Adipocyte (in vitro differentiated cells): Measurements from ENCODE around the gene KIRREL1.

ENCODE experiments used
- DNase-seq: peaks from one replicate; pipeline ENCODE4 v3.0.0-alpha.2; 2015; ENCODE audit warnings: low read depth
- H3K27me3 ChIP-seq: replicated peaks from 2 replicates; pipeline ENCODE4 v1.7.0; 2013; ENCODE audit warnings: mild to moderate bottlenecking, low read length, moderate library complexity; ENCODE audit not compliant: control insufficient read depth, insufficient read depth
- H3K36me3 ChIP-seq: 2 replicates; pipeline ENCODE4 v1.7.0; 2013; ENCODE audit warnings: low read length, mild to moderate bottlenecking, moderate library complexity; ENCODE audit not compliant: control insufficient read depth, insufficient read depth, severe bottlenecking
- H3K4me1 ChIP-seq: 2 replicates; pipeline ENCODE4 v1.7.0; 2013; ENCODE audit warnings: mild to moderate bottlenecking, low read length, moderate library complexity; ENCODE audit not compliant: control insufficient read depth, insufficient read depth
- H3K4me3 ChIP-seq: 2 replicates; pipeline ENCODE4 v1.7.0; 2013; ENCODE audit warnings: mild to moderate bottlenecking, low read length, moderate library complexity
- H3K9ac ChIP-seq: 2 replicates; pipeline ENCODE4 v1.7.0; 2013; ENCODE audit warnings: mild to moderate bottlenecking, low read length, moderate library complexity
- H3K9me3 ChIP-seq: 2 replicates; pipeline ENCODE4 v1.7.0; 2013; ENCODE audit warnings: mild to moderate bottlenecking, low read length, moderate library complexity; ENCODE audit not compliant: control insufficient read depth

Gene KIRREL1

GRCh38 chr1:158099185-158099584 is 105.7 kb downstream of the KIRREL1 start:
- Histone ChIP-seq H3K4me1 (peaks cover 39% of the 10 kb centered on the region), H3K9ac (no peak overlapping the region), H3K36me3 (peaks cover 28% of the 10 kb centered on the region), H3K4me3 (no peak overlapping the region), H3K9me3 (no peaks in the 10 kb centered on the region), H3K27me3 (no peaks in the 10 kb centered on the region)
- no peak for DNase-seq

- Histone ChIP-seq H3K4me1 (peaks cover 39% of the 10 kb centered on the region), H3K27me3 (peaks cover 2% of the 10 kb centered on the region), H3K9me3 (no peaks in the 10 kb centered on the region), H3K36me3 (peaks cover 14% of the 10 kb centered on the region), H3K9ac (peak overlapping the region; percentile 20), H3K4me3 (no peak overlapping the region)
- no peak for DNase-seq
These were observed 107.1 kb downstream of the KIRREL1 start for GRCh38 chr1:158100498-158100897.

- Histone ChIP-seq H3K27me3 (peaks cover 3% of the 10 kb centered on the region), H3K9ac (peak overlapping the region; percentile 1), H3K4me1 (peaks cover 39% of the 10 kb centered on the region), H3K9me3 (no peaks in the 10 kb centered on the region), H3K36me3 (peaks cover 6% of the 10 kb centered on the region), H3K4me3 (no peak overlapping the region)
- no peak for DNase-seq
These were observed 108.0 kb downstream of the KIRREL1 start for GRCh38 chr1:158101455-158101854.

DNA sequence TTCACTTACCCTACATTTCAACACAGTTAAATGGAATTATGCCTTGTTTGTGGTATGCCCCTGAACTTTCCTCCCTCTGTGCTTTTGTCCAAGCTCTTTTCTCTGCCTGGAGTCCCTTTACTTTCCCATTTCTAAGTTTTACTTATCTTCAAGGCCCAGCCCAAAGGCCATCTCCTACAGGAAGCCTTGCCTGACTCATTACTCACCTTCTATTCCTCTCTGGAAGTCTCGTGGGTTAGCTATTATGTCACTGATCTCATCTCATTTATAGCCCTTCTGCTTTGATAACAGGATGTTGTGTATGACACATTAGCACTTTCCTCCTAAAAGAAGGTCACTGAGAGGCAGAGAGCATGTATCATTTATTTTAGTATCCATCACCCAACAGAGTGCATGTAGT is 108.5 kb downstream of the KIRREL1 start:
- Histone ChIP-seq H3K4me3 (no peak overlapping the region), H3K36me3 (peaks cover 1% of the 10 kb centered on the region), H3K9ac (peak overlapping the region; percentile 10), H3K27me3 (peaks cover 3% of the 10 kb centered on the region), H3K9me3 (no peaks in the 10 kb centered on the region), H3K4me1 (peaks cover 39% of the 10 kb centered on the region)
- no peak for DNase-seq

GRCh38 chr1:158102881-158103674 is 109.6 kb downstream of the KIRREL1 start:
- H3K9me3 ChIP-seq: no peaks in the 10 kb centered on the region
- H3K27me3 ChIP-seq: peaks cover 3% of the 10 kb centered on the region
- H3K4me3 ChIP-seq: no peak overlapping the region
- DNase-seq: no peak
- no peaks in the 10 kb centered on the region for H3K36me3 ChIP-seq
- no peak overlapping the region for H3K9ac ChIP-seq
- peaks cover 39% of the 10 kb centered on the region for H3K4me1 ChIP-seq

- no peak overlapping the region for H3K4me3 ChIP-seq
- H3K9me3 ChIP-seq: no peaks in the 10 kb centered on the region
- H3K9ac ChIP-seq: no peak overlapping the region
- H3K27me3 ChIP-seq: peaks cover 3% of the 10 kb centered on the region
- peaks cover 31% of the 10 kb centered on the region for H3K4me1 ChIP-seq
- no peaks in the 10 kb centered on the region for H3K36me3 ChIP-seq
- DNase-seq: no peak
These were observed 110.5 kb downstream of the KIRREL1 start for GRCh38 chr1:158103861-158104522.

DNA sequence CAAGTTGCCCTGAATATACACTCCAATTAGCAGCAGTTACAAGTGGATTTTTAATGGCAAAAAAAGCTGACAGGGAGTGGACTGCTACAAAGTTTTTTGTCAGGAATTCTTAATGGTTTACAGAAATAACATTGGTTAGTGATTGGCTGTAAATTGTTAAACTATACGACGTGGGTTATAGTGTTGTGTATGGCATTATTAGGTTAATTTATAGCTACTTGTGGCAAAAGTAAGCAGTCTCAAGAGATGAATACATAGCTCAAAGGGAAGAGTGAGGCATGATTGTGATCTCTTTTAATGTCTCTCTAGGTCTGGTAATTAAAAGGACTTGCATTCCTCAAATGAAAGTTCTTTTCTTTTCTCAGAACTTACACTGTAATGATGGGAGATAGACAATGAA is 111.4 kb downstream of the KIRREL1 start:
- no peak for DNase-seq
- no peaks in the 10 kb centered on the region for H3K36me3 ChIP-seq
- H3K4me3 ChIP-seq: no peak overlapping the region
- H3K4me1 ChIP-seq: peaks cover 23% of the 10 kb centered on the region
- H3K9ac ChIP-seq: no peak overlapping the region
- H3K27me3 ChIP-seq: peaks cover 3% of the 10 kb centered on the region
- H3K9me3 ChIP-seq: no peaks in the 10 kb centered on the region

DNA sequence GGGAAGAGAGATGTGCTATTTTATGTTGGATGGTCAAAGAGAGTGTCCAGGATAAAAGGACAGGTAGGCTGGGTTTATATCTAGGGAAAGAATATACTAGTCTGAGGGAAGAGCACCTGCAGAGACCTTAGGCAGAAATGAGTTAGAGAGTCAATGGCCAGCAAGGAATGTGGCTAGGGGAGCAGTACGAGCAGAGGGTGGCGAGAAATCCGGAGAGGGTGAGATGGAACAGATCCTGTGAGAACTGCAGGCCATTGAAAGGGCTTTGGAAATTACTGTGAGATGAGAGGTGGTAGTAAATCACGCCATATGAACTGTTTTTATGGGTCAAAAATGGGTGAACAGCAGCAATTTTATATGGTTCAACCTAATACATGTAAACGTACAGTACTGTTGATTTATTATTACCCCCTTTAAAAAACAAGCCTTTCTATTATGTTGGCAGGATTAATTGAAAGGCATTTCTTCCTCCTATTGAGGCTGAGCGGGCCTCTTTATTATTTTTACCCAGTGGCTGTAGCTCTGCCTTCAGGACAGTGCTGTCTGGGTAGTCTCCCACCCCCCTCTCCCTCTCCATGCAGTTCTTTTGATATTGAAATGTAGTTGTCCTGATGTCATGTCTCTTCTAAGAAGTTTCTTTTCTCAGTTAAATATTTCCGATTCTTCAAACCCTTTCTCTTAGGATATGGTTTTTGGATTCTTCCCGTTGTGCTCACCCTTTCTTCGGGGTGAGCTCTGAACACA is 112.1 kb downstream of the KIRREL1 start:
- Histone ChIP-seq H3K36me3 (no peaks in the 10 kb centered on the region), H3K27me3 (peaks cover 3% of the 10 kb centered on the region), H3K9me3 (no peaks in the 10 kb centered on the region), H3K4me3 (no peak overlapping the region), H3K4me1 (peaks cover 18% of the 10 kb centered on the region), H3K9ac (no peak overlapping the region)
- no peak for DNase-seq

DNA sequence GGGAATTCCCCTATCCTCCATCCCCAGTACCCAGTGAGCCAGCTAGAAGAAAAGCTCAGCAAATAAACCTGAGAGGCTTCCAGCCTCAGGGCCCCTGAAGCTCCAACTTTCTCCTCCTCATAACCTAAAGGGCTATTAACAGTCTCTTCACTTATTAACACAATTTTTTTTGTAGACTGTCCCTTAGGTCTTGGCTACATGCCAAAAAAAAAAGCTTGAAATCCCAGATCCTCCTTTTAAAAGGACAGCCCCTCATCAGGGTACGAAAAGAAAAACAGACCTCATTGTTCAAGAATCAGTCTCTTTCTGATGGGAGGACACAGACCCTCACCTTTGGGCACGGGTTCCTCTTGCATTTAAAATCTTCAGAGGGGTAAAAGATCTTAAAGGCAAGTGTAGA is 114.5 kb downstream of the KIRREL1 start:
- no peaks in the 10 kb centered on the region for H3K36me3 ChIP-seq
- no peak overlapping the region for H3K9ac ChIP-seq
- DNase-seq: no peak
- no peaks in the 10 kb centered on the region for H3K4me1 ChIP-seq
- H3K9me3 ChIP-seq: no peaks in the 10 kb centered on the region
- H3K27me3 ChIP-seq: peaks cover 10% of the 10 kb centered on the region
- H3K4me3 ChIP-seq: no peak overlapping the region

- H3K4me1 ChIP-seq: peaks cover 3% of the 10 kb centered on the region
- H3K9me3 ChIP-seq: no peaks in the 10 kb centered on the region
- DNase-seq: peak; percentile 78
- H3K4me3 ChIP-seq: peak overlapping the region; percentile 71
- peaks cover 7% of the 10 kb centered on the region for H3K27me3 ChIP-seq
- H3K36me3 ChIP-seq: no peaks in the 10 kb centered on the region
- H3K9ac ChIP-seq: peak overlapping the region; percentile 25
These were observed 119.7 kb downstream of the KIRREL1 start for GRCh38 chr1:158112994-158113758.

GRCh38 chr1:158113759-158114127 is 120.3 kb downstream of the KIRREL1 start:
- no peak for DNase-seq
- peaks cover 12% of the 10 kb centered on the region for H3K27me3 ChIP-seq
- peaks cover 5% of the 10 kb centered on the region for H3K4me1 ChIP-seq
- no peaks in the 10 kb centered on the region for H3K36me3 ChIP-seq
- H3K9ac ChIP-seq: no peak overlapping the region
- no peaks in the 10 kb centered on the region for H3K9me3 ChIP-seq
- H3K4me3 ChIP-seq: peak overlapping the region; percentile 71
